GM11168 (cell line): Measurements from ENCODE around the gene AP3B1.

Experiments used
- in situ Hi-C: fragments of 300-500 bp; cut with MboI; formaldehyde crosslinking; loops from one replicate; pipeline ENCODE4 v1.12.0; 2022; ENCODE audit warnings: low sequenced_read_pairs; ENCODE audit not compliant: unreplicated experiment

Gene AP3B1

DNA sequence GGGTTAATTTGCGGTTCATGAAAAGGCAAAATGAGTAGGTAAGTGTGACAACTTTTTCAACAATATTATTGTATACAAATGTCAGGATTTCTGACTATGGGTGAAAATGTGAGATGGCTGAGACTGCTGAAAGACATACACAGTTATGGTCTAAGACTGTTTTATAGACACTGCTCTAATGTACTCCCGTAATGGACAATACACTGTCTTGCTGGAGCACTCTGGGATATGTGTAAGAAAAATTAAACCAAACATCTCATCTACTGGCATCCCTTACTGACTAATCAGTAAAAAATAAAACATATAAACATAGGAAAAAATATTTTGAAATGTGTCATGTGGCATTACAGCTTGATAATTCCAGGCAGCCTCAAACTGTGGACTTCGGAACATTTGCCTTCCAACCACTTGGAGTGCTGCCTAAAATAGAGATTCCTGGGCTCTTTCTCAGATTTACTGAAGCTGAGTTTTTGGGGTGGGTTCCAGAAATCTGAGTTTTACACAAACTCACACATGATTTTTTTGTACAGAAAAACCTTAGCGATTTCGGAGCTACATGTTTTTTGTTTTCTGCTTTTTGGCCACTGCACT lies 284.5 kb downstream of the AP3B1 start:
- in situ Hi-C loops = no loop called here

GRCh38 chr5:78008356-78008967 lies 286.0 kb downstream of the AP3B1 start:
- in situ Hi-C loops = no loop called here

DNA sequence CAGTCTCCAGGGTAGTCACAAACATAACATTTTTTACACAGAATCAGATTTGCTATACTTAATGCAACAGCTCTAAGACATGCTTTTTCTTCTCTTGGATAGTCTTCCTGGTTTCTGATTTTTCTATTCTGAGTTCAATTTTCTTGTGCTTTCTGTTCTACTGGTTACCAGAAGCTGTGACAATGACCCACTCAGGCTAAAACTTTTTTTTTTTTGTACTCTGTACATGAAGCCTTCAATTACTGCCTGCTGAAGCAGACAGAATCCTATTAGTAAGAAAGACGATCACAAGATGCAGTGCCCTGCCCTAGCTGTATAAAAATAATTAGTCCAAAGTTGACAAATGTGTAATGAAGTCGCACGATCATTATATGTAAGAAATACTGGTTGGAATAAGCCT lies 287.3 kb downstream of the AP3B1 start:
- in situ Hi-C loops = no loop called here

DNA sequence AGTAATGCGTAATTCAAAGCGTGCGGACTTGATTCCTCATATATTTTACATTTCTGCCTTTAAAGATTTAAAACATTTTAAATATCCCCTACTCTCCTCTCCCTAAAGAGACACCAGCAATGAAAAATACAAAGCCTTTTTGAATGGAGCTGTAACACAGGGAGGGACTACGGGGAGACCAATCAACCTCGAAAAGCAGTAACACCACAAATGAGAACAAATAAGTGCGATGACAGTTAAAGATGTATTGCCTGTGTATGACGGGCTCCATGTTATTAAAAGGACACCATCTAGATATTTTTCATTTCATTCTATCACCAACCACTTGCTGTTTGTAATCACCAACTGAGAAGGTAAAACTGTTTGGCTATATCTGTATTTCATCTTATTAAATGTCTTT lies 288.0 kb downstream of the AP3B1 start:
- in situ Hi-C loops = no loop called here

GRCh38 chr5:78005021-78005785 lies 289.3 kb downstream of the AP3B1 start:
- in situ Hi-C loops = no loop called here

DNA sequence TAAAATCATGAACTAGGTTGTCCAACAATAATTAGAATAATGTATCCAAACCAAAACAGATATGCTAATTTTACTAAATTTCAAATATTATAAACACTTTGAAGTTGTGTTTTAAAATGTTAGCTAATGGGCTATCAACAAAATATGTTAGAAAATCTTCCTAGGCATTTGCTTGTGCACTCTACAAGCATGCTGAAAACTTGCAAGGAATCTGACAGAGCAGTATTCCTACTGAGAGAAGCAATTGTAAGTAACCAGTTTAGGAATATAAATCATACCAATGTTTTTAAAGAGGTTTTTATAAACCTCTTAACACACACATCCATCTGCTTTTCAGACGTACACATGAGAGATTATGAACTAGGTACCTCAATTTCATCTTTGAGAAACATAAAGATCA lies 289.9 kb downstream of the AP3B1 start:
- in situ Hi-C loops = no loop called here

- in situ Hi-C loops = no loop called here
These were observed 290.6 kb downstream of the AP3B1 start for GRCh38 chr5:78003919-78004318.

GRCh38 chr5:78003450-78003849 lies 291.0 kb downstream of the AP3B1 start:
- in situ Hi-C loops = no loop called here

DNA sequence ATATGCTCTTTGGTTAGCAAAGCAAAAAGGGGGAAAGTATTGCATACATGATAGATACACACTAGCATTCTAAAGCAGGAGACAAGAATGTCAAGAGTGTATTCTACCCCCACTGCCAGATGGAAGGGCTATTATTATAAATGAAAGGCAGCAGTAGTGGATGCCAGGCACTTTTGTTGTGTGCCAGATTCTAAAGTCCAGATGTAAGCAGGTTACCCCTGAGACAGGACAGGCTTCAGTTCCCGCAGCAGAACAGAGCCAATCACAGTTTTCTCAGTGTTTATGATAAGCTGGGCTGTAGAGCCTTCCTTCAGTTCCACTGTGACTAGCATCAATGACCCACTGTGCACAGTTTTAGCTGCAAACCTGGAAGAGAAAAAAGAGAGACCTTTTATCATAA lies 291.8 kb downstream of the AP3B1 start:
- in situ Hi-C loops = no loop called here

- in situ Hi-C loops = no loop called here
These were observed 293.3 kb downstream of the AP3B1 start for GRCh38 chr5:78001197-78001596.

GRCh38 chr5:78000191-78000590 lies 294.3 kb downstream of the AP3B1 start:
- in situ Hi-C loops = no loop called here

DNA sequence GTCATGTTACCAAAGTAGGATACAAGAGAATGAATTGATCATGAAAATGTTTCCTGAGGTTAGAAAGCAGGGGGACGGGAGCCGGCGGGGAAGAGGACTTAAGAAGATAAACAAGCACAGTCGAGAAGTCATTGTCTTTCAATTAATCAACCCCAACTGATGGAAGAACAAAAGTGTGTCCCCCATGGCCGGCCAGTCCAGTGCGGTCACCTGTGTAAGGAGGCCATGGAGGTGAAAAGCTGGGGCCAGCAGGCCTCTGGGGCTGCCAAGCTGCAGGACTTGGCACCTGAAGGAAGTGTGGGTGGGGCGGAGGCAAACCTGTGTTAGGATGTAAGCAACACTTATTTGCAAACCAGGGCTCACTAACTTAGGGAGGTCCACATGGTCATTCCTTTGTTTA lies 295.1 kb downstream of the AP3B1 start:
- in situ Hi-C loops = no loop called here

DNA sequence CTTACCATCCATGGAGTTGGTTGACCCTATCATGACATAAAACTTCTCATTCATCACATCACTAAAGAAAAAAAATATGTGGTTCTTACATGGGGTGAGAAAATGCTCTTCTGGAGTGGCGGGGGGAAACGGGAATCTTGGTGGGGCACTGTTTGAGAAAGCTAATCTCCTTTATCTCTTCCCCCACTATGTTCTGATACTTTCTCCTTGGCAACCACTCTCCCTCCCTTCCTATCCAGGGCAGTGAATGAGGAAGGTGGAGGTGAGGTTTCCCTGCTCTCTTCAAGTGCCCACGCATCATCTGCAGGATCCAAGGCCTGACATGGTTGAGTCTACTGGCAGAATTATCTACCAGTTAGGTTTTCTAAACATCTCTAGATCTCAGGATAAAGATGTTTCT lies 297.6 kb downstream of the AP3B1 start:
- in situ Hi-C loops = no loop called here

- in situ Hi-C loops = no loop called here
These were observed 298.6 kb downstream of the AP3B1 start for GRCh38 chr5:77995793-77996409.

GRCh38 chr5:77994943-77995342 lies 299.6 kb downstream of the AP3B1 start:
- in situ Hi-C loops = no loop called here

GRCh38 chr5:77993855-77994318 lies 300.6 kb downstream of the AP3B1 start:
- in situ Hi-C loops = no loop called here

DNA sequence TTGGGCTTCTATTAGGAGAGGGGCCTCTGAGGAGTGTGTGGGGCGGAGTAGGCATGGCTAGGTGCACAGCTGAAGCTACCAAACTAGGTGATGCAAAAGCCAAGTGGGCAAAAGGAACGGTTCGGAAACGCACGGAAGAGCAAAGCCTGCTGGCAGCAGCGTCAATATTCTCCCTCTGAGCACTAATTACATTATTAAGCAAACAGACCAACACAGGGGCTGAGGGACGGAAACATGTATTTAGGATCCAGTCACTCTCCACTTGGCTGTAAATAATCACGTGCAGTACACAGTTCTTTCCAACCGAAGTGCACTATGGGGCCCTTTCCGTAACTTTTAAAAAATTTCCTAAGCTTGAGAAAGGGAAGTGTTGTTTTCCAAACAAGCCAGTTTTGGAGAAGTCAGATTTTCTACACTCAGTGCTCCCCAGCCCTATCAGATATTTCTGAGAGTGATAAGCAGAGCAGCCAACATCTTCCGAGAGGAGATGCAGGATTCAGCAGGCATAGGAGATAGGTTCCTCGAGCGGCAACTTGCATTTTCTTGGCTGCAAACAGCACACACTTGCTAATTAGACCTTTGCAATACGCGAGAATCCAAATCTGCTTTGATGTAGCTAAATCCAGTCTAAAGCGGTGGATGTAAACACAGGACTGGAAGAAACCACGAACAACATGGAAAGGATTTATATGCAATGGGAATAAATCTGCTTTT lies 301.2 kb downstream of the AP3B1 start:
- in situ Hi-C loops = no loop called here

GRCh38 chr5:77991084-77991483 lies 303.4 kb downstream of the AP3B1 start:
- in situ Hi-C loops = no loop called here

DNA sequence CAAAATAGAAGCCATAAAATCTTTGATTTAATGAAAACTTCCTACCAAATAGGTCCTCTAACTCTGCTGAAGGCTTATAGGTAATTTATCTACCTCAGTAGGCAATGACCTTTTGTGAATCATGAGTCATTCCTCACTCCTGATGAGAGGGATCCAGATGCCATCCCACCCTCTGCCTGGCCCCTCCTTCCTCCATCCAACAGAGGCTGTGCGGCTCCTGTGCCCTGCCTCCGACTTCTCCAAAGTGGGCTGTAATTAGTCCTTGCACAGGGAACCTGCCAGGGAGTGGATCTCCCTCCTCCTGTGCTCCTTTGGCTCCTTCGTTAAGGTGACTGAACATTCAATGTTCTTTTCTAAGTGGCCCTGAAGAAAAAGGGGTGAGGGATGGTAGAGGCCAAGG lies 304.5 kb downstream of the AP3B1 start:
- in situ Hi-C loops = no loop called here

GRCh38 chr5:77987988-77988387 lies 306.5 kb downstream of the AP3B1 start:
- in situ Hi-C loops = no loop called here

DNA sequence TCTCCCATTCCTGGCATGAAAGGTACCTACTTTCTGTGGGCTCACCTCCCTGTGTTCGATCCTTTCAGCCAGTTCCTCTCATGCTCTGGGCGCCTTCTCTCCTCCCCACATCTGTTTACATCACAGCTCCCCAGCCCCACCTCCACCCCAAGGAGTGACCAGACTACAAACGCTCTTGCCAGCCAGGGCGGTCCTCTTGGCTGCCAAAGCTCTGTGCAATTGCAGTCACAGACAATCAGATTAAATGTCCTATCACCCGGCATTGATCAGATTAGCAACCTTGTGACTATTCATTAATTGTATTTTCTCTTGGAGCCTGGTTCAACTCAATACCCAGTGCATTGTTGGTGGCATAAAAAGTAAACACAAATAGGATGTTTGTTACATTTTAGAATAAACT lies 307.2 kb downstream of the AP3B1 start:
- in situ Hi-C loops = no loop called here
